Liver (tissue), 9 donors: Measurements from ENCODE around the gene NIFK. TPM values are rescaled to one million over a fixed set of nuclear protein-coding genes. Genes with fewer than 3 reads are reported as not detected.

Source experiments
- DNase-seq: peaks from one replicate; pipeline ENCODE4 v3.0.0-alpha.2; 2017; ENCODE audit warnings: low spot score
- H3K27ac ChIP-seq, 2 donors: one replicate each; pipeline ENCODE4 v1.7.0; 2013; ENCODE audit warnings: inconsistent platforms in 2 of 2, low read length in 2 of 2, control low read depth in 1 of 2, low read depth in 1 of 2, mild to moderate bottlenecking in 1 of 2
- H3K27me3 ChIP-seq, 4 donors: one replicate each; pipeline versions ENCODE4 v1.6.1 to v1.7.0; 2013; ENCODE audit warnings: low read length in 3 of 4, inconsistent platforms in 1 of 4, mild to moderate bottlenecking in 1 of 4, moderate library complexity in 1 of 4; ENCODE audit not compliant: control insufficient read depth in 4 of 4, insufficient read depth in 4 of 4
- H3K36me3 ChIP-seq, 4 donors: one replicate each; pipeline versions ENCODE4 v1.6.1 to v1.7.0; 2013; ENCODE audit warnings: low read length in 3 of 4, mild to moderate bottlenecking in 3 of 4, low read depth in 1 of 4, moderate library complexity in 1 of 4; ENCODE audit not compliant: control insufficient read depth in 4 of 4, insufficient read depth in 3 of 4
- H3K4me1 ChIP-seq, 4 donors: one replicate each; pipeline versions ENCODE4 v1.6.1 to v1.7.0; 2013; ENCODE audit warnings: low read length in 3 of 4, mild to moderate bottlenecking in 3 of 4, moderate library complexity in 1 of 4; ENCODE audit not compliant: control insufficient read depth in 4 of 4, insufficient read depth in 4 of 4
- H3K4me3 ChIP-seq, 3 donors: one replicate each; pipeline versions ENCODE4 v1.6.1 to v1.7.0; 2013; ENCODE audit warnings: low read length in 3 of 3, control low read depth in 1 of 3, low read depth in 1 of 3, mild to moderate bottlenecking in 1 of 3
- H3K9ac ChIP-seq, 2 donors: one replicate each; pipeline ENCODE4 v1.7.0; 2013; ENCODE audit warnings: low read length in 2 of 2, mild to moderate bottlenecking in 2 of 2, moderate library complexity in 2 of 2, control low read depth in 1 of 2, low read depth in 1 of 2
- H3K9me3 ChIP-seq, 4 donors: one replicate each; pipeline versions ENCODE4 v1.6.1 to v1.7.0; 2013; ENCODE audit warnings: low read length in 3 of 4; ENCODE audit not compliant: control insufficient read depth in 4 of 4
- EGR1 ChIP-seq, 2 donors: IDR thresholded peaks; 2 replicates each; pipeline ENCODE4 v1.6.1; 2016 to 2018; ENCODE audit warnings: antibody characterized with exemption in 2 of 2, low read depth in 2 of 2
- FOXA1 ChIP-seq: IDR thresholded peaks from 2 replicates; pipeline ENCODE4 v1.6.1; 2016; ENCODE audit warnings: antibody characterized with exemption
- HNF4A ChIP-seq, 2 donors: conservative IDR thresholded peaks; 2 replicates each; pipeline ENCODE4 v1.6.1; 2016; ENCODE audit warnings: antibody characterized with exemption in 2 of 2, mild to moderate bottlenecking in 2 of 2
- HNF4G ChIP-seq: IDR thresholded peaks from 2 replicates; pipeline ENCODE4 v1.6.1; 2016; ENCODE audit warnings: antibody characterized with exemption
- JUND ChIP-seq, 2 donors: IDR thresholded peaks; 2 replicates each; pipeline ENCODE4 v1.6.1; 2016; ENCODE audit warnings: antibody characterized with exemption in 2 of 2
- RAD21 ChIP-seq, 2 donors: IDR thresholded peaks; 2 replicates each; pipeline ENCODE4 v1.6.1; 2016; ENCODE audit warnings: antibody characterized with exemption in 2 of 2, mild to moderate bottlenecking in 2 of 2
- TAF1 ChIP-seq: conservative IDR thresholded peaks from 2 replicates; pipeline ENCODE4 v1.6.1; 2016; ENCODE audit warnings: antibody characterized with exemption, mild to moderate bottlenecking
- YY1 ChIP-seq: IDR thresholded peaks from 2 replicates; pipeline ENCODE4 v1.6.1; 2016; ENCODE audit warnings: antibody characterized with exemption, mild to moderate bottlenecking
- WGBS: extraction: QIAGEN DNeasy Blood & Tissue Kit; methylation state at CpG from one replicate; pipeline ENCODE4 v1.1.7; 2013; 5-methylcytosine and 5-hydroxymethylcytosine counted together
- polyA plus RNA-seq, 2 donors: library from polyadenylated mRNA; stranded (reverse) in 1 of 2; unstranded in 1 of 2; fragments of 200-250 nt in 1 of 2; fragments of >200 nt in 1 of 2; fragmentation: Nextera tagmentation in 1 of 2; extraction: Ambion mirVana in 1 of 2; gene quantifications; one replicate each; pipeline versions ENCODE4 v1.2.1 to v1.2.3, GENCODE V29; 2013 to 2015
- total RNA-seq, 2 donors: library from RNA; depleted of rRNA; stranded (reverse); fragments of >200 nt; gene quantifications; one replicate each; pipeline ENCODE4 v1.2.3, GENCODE V29; 2014
- TF ChIP-seq, protein P1 (sequence below): IDR thresholded peaks from 2 replicates; pipeline ENCODE4 v1.6.1; 2016; ENCODE audit warnings: antibody characterized with exemption, mild to moderate bottlenecking
- TF ChIP-seq, protein P2 (sequence below): fragments of 150-350 bp; IDR thresholded peaks from 2 replicates; pipeline ENCODE4 v1.5.1; 2017; ENCODE audit warnings: improper control_type of control experiment, low read depth, low read length; ENCODE audit not compliant: missing input control
- TF ChIP-seq, protein P3 (sequence below): IDR thresholded peaks from 2 replicates; pipeline ENCODE4 v1.6.1; 2016; ENCODE audit warnings: antibody characterized with exemption
- donor health status: healthy.
- donor health status: healthy.
- donor health status: healthy.
- donor health status: healthy.
- donor health status: healthy.

NIFK gene
- total and polyA plus RNA-seq, 4 donors, result 13.4 to 25.6 (median 16.2) TPM

- 49% methylated on average over 2 of the region's 2 CpGs for WGBS
- no peak for TF ChIP-seq JUND (IDR thresholded peaks at IDR 0.05)
- TF ChIP-seq, protein P1, sequence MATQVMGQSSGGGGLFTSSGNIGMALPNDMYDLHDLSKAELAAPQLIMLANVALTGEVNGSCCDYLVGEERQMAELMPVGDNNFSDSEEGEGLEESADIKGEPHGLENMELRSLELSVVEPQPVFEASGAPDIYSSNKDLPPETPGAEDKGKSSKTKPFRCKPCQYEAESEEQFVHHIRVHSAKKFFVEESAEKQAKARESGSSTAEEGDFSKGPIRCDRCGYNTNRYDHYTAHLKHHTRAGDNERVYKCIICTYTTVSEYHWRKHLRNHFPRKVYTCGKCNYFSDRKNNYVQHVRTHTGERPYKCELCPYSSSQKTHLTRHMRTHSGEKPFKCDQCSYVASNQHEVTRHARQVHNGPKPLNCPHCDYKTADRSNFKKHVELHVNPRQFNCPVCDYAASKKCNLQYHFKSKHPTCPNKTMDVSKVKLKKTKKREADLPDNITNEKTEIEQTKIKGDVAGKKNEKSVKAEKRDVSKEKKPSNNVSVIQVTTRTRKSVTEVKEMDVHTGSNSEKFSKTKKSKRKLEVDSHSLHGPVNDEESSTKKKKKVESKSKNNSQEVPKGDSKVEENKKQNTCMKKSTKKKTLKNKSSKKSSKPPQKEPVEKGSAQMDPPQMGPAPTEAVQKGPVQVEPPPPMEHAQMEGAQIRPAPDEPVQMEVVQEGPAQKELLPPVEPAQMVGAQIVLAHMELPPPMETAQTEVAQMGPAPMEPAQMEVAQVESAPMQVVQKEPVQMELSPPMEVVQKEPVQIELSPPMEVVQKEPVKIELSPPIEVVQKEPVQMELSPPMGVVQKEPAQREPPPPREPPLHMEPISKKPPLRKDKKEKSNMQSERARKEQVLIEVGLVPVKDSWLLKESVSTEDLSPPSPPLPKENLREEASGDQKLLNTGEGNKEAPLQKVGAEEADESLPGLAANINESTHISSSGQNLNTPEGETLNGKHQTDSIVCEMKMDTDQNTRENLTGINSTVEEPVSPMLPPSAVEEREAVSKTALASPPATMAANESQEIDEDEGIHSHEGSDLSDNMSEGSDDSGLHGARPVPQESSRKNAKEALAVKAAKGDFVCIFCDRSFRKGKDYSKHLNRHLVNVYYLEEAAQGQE, result no peak
- no peak for TF ChIP-seq HNF4G
- no peak for TF ChIP-seq YY1
- no peak for TF ChIP-seq HNF4A (conservative IDR thresholded peaks at IDR 0.05)
- TF ChIP-seq FOXA1, result no peak
- Histone ChIP-seq H3K27ac (no peak overlapping the region), H3K9ac (no peak overlapping the region), H3K4me1 (no peaks in the 10 kb centered on the region), H3K4me3 (no peak overlapping the region), H3K9me3 (peaks cover 0 to under 1% (median 0%) of the 10 kb centered on the region in 4 donors), H3K27me3 (peaks cover 0 to 5% (median 2%) of the 10 kb centered on the region in 4 donors), H3K36me3 (no peaks in the 10 kb centered on the region)
- DNase-seq, result no peak
These were observed 46.5 kb upstream of the NIFK start for GRCh38 chr2:121783180-121783579.

- no peak overlapping the region for H3K9ac ChIP-seq
- DNase-seq, result no peak
- no peak for TF ChIP-seq RAD21 (IDR thresholded peaks at IDR 0.05)
- H3K4me1 ChIP-seq, result no peaks in the 10 kb centered on the region
- H3K4me3 ChIP-seq, result no peak overlapping the region
- H3K36me3 ChIP-seq, result no peaks in the 10 kb centered on the region
- H3K27me3 ChIP-seq, result no peaks in the 10 kb centered on the region
- WGBS, result 51% methylated on average over 7 of the region's 7 CpGs
- H3K27ac ChIP-seq, result no peak overlapping the region
- H3K9me3 ChIP-seq, result no peaks in the 10 kb centered on the region
These were observed 42.2 kb upstream of the NIFK start for GRCh38 chr2:121778741-121779487.

- Histone ChIP-seq H3K36me3 (no peaks in the 10 kb centered on the region), H3K27me3 (no peaks in the 10 kb centered on the region), H3K4me1 (no peaks in the 10 kb centered on the region), H3K27ac (no peak overlapping the region), H3K9me3 (no peaks in the 10 kb centered on the region), H3K9ac (no peak overlapping the region), H3K4me3 (no peak overlapping the region)
- no peak for DNase-seq
- WGBS, result 92% methylated on average over 1 of the region's 1 CpG
- TF ChIP-seq, protein P2, sequence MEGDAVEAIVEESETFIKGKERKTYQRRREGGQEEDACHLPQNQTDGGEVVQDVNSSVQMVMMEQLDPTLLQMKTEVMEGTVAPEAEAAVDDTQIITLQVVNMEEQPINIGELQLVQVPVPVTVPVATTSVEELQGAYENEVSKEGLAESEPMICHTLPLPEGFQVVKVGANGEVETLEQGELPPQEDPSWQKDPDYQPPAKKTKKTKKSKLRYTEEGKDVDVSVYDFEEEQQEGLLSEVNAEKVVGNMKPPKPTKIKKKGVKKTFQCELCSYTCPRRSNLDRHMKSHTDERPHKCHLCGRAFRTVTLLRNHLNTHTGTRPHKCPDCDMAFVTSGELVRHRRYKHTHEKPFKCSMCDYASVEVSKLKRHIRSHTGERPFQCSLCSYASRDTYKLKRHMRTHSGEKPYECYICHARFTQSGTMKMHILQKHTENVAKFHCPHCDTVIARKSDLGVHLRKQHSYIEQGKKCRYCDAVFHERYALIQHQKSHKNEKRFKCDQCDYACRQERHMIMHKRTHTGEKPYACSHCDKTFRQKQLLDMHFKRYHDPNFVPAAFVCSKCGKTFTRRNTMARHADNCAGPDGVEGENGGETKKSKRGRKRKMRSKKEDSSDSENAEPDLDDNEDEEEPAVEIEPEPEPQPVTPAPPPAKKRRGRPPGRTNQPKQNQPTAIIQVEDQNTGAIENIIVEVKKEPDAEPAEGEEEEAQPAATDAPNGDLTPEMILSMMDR, result no peak
- TF ChIP-seq, protein P3, sequence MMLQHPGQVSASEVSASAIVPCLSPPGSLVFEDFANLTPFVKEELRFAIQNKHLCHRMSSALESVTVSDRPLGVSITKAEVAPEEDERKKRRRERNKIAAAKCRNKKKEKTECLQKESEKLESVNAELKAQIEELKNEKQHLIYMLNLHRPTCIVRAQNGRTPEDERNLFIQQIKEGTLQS, result no peak
- no peak for TF ChIP-seq TAF1
- TF ChIP-seq EGR1 (IDR thresholded peaks at IDR 0.05; ENCODE audit: low read depth in 2 of 2), result no peak
- TF ChIP-seq JUND (IDR thresholded peaks at IDR 0.05), result no peak
These were observed 41.0 kb upstream of the NIFK start for GRCh38 chr2:121777699-121778058.
